Mesendoderm (in vitro differentiated cells): Measurements from ENCODE around the gene TMEM8B.

Source experiments
- DNase-seq: peaks from one replicate; pipeline ENCODE4 v3.0.0; 2013
- H2AK5ac ChIP-seq: 2 replicates; pipeline ENCODE4 v1.6.1; 2013; ENCODE audit warnings: low read length, inconsistent platforms
- H2BK120ac ChIP-seq: 2 replicates; pipeline ENCODE4 v1.6.1; 2013; ENCODE audit warnings: low read depth, mild to moderate bottlenecking, low read length, moderate library complexity, mixed read lengths
- H2BK15ac ChIP-seq: replicated peaks from 2 replicates; pipeline ENCODE4 v1.6.1; 2013; ENCODE audit warnings: low read depth, mild to moderate bottlenecking, moderate library complexity
- H2BK5ac ChIP-seq: 2 replicates; pipeline ENCODE4 v1.6.1; 2013; ENCODE audit warnings: low read length, inconsistent platforms
- H3K18ac ChIP-seq: 2 replicates; pipeline ENCODE4 v1.6.1; 2013; ENCODE audit warnings: mild to moderate bottlenecking, low read length, mixed read lengths
- H3K23ac ChIP-seq: one replicate; pipeline ENCODE4 v1.6.1; 2013; ENCODE audit warnings: low read length
- H3K27ac ChIP-seq: 2 replicates; pipeline ENCODE4 v1.5.1; 2013; ENCODE audit warnings: low read depth, mild to moderate bottlenecking, inconsistent platforms, low read length, moderate library complexity
- H3K27me3 ChIP-seq: 2 replicates; pipeline ENCODE4 v1.6.1; 2013; ENCODE audit warnings: low read length, control low read depth, mild to moderate bottlenecking, inconsistent platforms; ENCODE audit not compliant: insufficient read depth, poor library complexity
- H3K36me3 ChIP-seq: 2 replicates; pipeline ENCODE4 v1.6.1; 2013; ENCODE audit warnings: low read length, inconsistent platforms; ENCODE audit not compliant: control insufficient read depth, insufficient read depth
- H3K4ac ChIP-seq: one replicate; pipeline ENCODE4 v1.6.1; 2013; ENCODE audit warnings: low read depth, mild to moderate bottlenecking, low read length, moderate library complexity
- H3K4me1 ChIP-seq: 2 replicates; pipeline ENCODE4 v1.6.1; 2013; ENCODE audit warnings: low read depth, low read length, inconsistent platforms; ENCODE audit not compliant: control insufficient read depth
- H3K4me2 ChIP-seq: 2 replicates; pipeline ENCODE4 v1.6.1; 2013; ENCODE audit warnings: low read length
- H3K4me3 ChIP-seq: 2 replicates; pipeline ENCODE4 v1.5.1; 2013; ENCODE audit warnings: mild to moderate bottlenecking, low read length
- H3K56ac ChIP-seq: one replicate; pipeline ENCODE4 v1.6.1; 2013; ENCODE audit warnings: low read length
- H3K79me1 ChIP-seq: 2 replicates; pipeline ENCODE4 v1.6.1; 2013; ENCODE audit warnings: low read length, inconsistent platforms
- H3K79me2 ChIP-seq: 2 replicates; pipeline ENCODE4 v1.6.1; 2013; ENCODE audit warnings: mild to moderate bottlenecking, low read length; ENCODE audit not compliant: control insufficient read depth, insufficient read depth
- H3K9ac ChIP-seq: 2 replicates; pipeline ENCODE4 v1.6.1; 2013; ENCODE audit warnings: low read length, inconsistent platforms
- H4K5ac ChIP-seq: one replicate; pipeline ENCODE4 v1.6.1; 2013; ENCODE audit warnings: low read length
- H4K8ac ChIP-seq: one replicate; pipeline ENCODE4 v1.6.1; 2013; ENCODE audit warnings: low read depth, mild to moderate bottlenecking, control low read depth, low read length, moderate library complexity
- WGBS: extraction: QIAGEN DNeasy Blood & Tissue Kit; methylation state at CpG from one replicate; pipeline ENCODE4 v1.1.7; 2013; ENCODE audit warnings: low lambda C conversion rate, missing lambda C conversion rate; ENCODE audit not compliant: insufficient coverage; ENCODE audit errors: extremely low coverage; 5-methylcytosine and 5-hydroxymethylcytosine counted together

Gene TMEM8B

DNA sequence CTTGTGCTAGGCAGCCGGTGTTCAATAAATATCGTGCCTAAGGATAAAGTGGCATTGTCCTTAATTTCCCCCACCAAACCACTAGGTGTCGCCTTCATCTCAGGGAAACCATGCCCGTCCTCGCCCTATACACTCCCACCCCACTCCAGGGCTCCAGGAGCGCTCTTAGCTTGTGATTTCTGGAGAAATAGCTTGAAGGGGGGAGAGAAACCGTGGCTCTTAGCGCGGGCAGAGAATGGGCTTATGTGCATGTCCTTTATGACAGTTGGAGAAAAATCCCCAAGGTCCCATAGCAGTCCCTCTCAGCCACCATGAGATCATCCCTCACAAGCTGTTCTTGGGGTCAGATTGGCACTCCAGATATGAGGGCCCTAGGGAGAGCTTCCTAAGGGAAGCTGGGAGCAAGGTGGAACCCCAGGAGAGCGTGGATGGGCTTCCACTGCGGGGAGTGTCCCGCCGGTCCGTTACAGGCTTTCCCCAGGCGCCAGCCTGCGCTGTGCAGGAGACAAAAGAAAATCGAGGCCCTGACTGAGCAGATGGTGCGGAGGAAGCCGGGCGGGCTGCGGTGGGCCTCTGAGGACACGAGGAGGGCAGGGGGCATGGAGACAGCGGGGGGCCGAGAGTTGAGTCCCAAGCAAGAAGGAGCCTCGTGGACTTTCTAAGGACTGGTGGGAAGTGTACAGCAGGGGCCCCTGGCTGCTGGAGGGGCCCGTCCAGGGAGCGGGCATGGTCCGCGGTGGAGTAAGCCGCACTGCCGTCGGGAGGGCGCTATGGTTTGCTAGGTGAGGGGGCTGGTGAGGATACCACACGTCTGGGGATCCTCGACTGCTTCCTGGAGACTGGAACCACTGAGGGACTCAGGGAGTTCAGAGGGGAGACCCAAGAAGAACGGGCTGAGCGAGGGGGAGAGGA, 38.4 kb upstream of the TMEM8B start:
- H3K27ac ChIP-seq, result no peak overlapping the region
- no peak overlapping the region for H2BK15ac ChIP-seq
- H2AK5ac ChIP-seq, result no peak overlapping the region
- peak overlapping the region; percentile 89 for H3K4ac ChIP-seq
- H2BK120ac ChIP-seq, result peak overlapping the region; percentile 11
- peaks cover 2% of the 10 kb centered on the region for H3K4me1 ChIP-seq
- peak overlapping the region; percentile 66 for H3K4me2 ChIP-seq
- H3K79me2 ChIP-seq, result peaks cover 3% of the 10 kb centered on the region
- no peak overlapping the region for H4K8ac ChIP-seq
- no peaks in the 10 kb centered on the region for H3K27me3 ChIP-seq
- no peak overlapping the region for H3K4me3 ChIP-seq
- H3K56ac ChIP-seq, result peak overlapping the region; percentile 95
- peak overlapping the region; percentile 97 for H3K18ac ChIP-seq
- H4K5ac ChIP-seq, result no peak overlapping the region
- no peaks in the 10 kb centered on the region for H3K36me3 ChIP-seq
- WGBS, result no CpG with 5 or more reads among the region's 37 CpGs
- no peak overlapping the region for H3K23ac ChIP-seq
- H3K79me1 ChIP-seq, result peaks cover 5% of the 10 kb centered on the region
- H2BK5ac ChIP-seq, result no peak overlapping the region
- DNase-seq, result peak; percentile 91
- H3K9ac ChIP-seq, result peak overlapping the region; percentile 79

DNA sequence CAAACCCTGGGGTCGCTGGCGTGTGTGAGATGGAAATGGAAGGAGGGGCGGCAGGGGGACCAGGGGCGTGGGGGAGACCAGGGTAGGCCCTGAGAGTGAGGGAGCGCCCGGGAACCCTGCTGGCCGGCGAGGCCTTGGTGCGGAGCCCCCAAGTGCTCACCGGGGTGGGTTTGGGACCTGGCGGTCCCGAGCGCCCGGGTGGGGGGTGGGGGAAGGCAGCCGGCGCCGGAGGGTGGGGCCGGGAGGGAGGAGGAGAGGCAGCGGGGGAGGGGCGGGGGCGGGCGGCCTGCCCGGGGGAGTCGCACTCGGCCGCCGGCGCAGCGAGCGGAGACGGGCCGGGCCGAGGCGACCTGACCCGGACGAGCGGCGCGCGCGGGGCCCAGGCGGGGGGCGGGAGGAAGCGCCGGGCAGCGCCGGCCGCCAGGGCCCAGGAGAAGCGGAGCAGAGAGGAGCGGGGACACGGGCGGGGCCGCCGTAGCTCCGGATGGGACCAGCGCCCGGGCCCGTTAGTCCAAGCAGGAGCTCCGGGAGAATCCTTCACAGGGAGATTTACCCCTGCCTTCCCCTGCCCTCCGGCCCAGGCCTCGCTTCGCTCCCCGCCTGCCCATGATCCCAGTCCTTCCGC, 37.6 kb upstream of the TMEM8B start, which contains the start of gene NPR2:
Gene NPR2 (plus strand): TSS at position 295 of the 625 bp plus-strand sequence. CDS start 818 bp downstream, outside the sequence.
- Histone ChIP-seq H2BK5ac (no peak within 1 kb of the TSS), H4K8ac (no peak within 1 kb of the TSS), H3K18ac (peak within 1 kb of the TSS; percentile 97), H3K27me3 (no peaks in the 10 kb centered on the region), H3K27ac (no peak within 1 kb of the TSS), H3K4me2 (peak within 1 kb of the TSS; percentile 70), H3K36me3 (no peaks in the 10 kb centered on the region), H2AK5ac (no peak within 1 kb of the TSS), H3K4ac (peak within 1 kb of the TSS; percentile 89), H3K79me2 (peaks cover 3% of the 10 kb centered on the region), H3K23ac (peak within 1 kb of the TSS; percentile 89), H3K4me3 (peak within 1 kb of the TSS; percentile 52), H4K5ac (no peak within 1 kb of the TSS), H3K79me1 (peaks cover 5% of the 10 kb centered on the region), H3K9ac (peak within 1 kb of the TSS; percentile 84), H3K56ac (peak within 1 kb of the TSS; percentile 95), H2BK15ac (no peak within 1 kb of the TSS), H2BK120ac (peak within 1 kb of the TSS; percentile 11), H3K4me1 (peaks cover 3% of the 10 kb centered on the region)
- DNase-seq, result peak; percentile 43
- no CpG with 5 or more reads among the region's 64 CpGs for WGBS

DNA sequence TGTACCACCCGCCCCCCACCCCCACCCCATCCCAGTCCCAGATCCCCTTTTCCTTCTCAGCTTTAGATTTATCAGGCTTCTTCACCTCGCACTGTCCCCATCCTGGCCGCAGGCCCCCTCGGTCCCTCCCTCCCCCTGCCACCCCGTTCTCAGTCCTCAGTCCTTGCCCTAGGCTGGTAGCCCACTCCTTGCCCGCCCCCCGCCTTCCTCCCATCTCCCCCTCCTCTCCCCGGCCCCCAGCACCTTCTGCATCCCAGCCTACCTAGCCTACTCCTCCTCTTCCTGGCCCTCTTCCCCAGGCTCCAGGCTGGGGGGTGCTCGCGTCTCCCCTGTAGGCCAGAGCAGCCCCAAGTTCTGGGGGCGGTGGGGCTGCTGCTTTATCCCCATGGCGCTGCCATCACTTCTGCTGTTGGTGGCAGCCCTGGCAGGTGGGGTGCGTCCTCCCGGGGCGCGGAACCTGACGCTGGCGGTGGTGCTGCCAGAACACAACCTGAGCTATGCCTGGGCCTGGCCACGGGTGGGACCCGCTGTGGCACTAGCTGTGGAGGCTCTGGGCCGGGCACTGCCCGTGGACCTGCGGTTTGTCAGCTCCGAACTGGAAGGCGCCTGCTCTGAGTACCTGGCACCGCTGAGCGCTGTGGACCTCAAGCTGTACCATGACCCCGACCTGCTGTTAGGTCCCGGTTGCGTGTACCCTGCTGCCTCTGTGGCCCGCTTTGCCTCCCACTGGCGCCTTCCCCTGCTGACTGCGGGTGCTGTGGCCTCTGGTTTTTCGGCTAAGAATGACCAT, 36.8 kb upstream of the TMEM8B start:
- H3K27ac ChIP-seq, result no peak overlapping the region
- no peak overlapping the region for H3K4me3 ChIP-seq
- no peak overlapping the region for H3K9ac ChIP-seq
- H4K8ac ChIP-seq, result no peak overlapping the region
- H3K27me3 ChIP-seq, result no peaks in the 10 kb centered on the region
- H3K79me2 ChIP-seq, result peaks cover 3% of the 10 kb centered on the region
- H3K4ac ChIP-seq, result peak overlapping the region; percentile 89
- no peaks in the 10 kb centered on the region for H3K36me3 ChIP-seq
- no peak overlapping the region for H2AK5ac ChIP-seq
- H2BK5ac ChIP-seq, result no peak overlapping the region
- H3K56ac ChIP-seq, result peak overlapping the region; percentile 94
- H2BK15ac ChIP-seq, result no peak overlapping the region
- H3K18ac ChIP-seq, result peak overlapping the region; percentile 97
- peaks cover 5% of the 10 kb centered on the region for H3K79me1 ChIP-seq
- DNase-seq, result no peak
- no peak overlapping the region for H4K5ac ChIP-seq
- H3K4me2 ChIP-seq, result no peak overlapping the region
- H3K4me1 ChIP-seq, result peaks cover 6% of the 10 kb centered on the region
- no peak overlapping the region for H2BK120ac ChIP-seq
- peak overlapping the region; percentile 89 for H3K23ac ChIP-seq
- no CpG with 5 or more reads among the region's 34 CpGs for WGBS

DNA sequence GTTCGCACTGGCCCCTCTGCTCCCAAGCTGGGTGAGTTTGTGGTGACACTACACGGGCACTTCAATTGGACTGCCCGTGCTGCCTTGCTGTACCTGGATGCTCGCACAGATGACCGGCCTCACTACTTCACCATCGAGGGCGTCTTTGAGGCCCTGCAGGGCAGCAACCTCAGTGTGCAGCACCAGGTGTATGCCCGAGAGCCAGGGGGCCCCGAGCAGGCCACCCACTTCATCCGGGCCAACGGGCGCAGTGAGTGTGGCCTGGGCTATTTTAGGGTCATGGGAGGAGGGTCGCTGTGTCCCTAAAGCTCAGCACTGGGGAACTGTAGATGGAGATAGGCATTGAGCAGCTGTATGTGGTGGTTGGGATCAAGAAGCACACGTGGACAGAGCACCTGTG, 36.2 kb upstream of the TMEM8B start:
- Histone ChIP-seq H2BK5ac (no peak overlapping the region), H3K4me1 (peaks cover 6% of the 10 kb centered on the region), H3K27me3 (no peaks in the 10 kb centered on the region), H3K27ac (no peak overlapping the region), H3K4me3 (no peak overlapping the region), H3K56ac (peak overlapping the region; percentile 67), H3K18ac (no peak overlapping the region), H2AK5ac (no peak overlapping the region), H3K79me2 (peaks cover 3% of the 10 kb centered on the region), H3K4me2 (no peak overlapping the region), H3K4ac (no peak overlapping the region), H3K36me3 (no peaks in the 10 kb centered on the region), H3K79me1 (peaks cover 5% of the 10 kb centered on the region), H2BK120ac (no peak overlapping the region), H3K23ac (no peak overlapping the region), H4K8ac (no peak overlapping the region), H4K5ac (no peak overlapping the region), H2BK15ac (no peak overlapping the region), H3K9ac (peak overlapping the region; percentile 21)
- WGBS, result no CpG with 5 or more reads among the region's 14 CpGs
- no peak for DNase-seq

DNA sequence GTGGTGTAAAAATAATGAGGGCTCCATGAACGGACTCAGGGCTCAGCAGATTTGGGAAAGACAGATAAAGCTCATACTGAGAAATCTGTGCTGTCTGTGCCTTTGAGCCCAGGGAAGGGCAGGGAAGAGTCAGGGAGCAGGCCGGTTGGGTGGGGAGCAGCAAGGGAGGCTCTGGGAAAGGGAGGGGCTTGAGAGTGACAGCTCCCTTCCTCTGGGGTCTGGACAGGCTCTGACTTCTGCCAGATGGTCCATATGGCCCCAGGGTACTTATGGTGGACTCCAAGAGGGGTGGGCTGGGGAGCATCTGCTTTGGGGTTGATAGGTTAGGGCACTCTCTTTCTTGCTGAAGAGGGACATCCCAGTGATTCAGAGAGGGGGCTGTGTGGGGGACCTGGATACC, 35.6 kb upstream of the TMEM8B start:
- Histone ChIP-seq H3K4me3 (no peak overlapping the region), H2BK120ac (no peak overlapping the region), H3K27ac (no peak overlapping the region), H4K5ac (no peak overlapping the region), H2BK15ac (no peak overlapping the region), H3K18ac (no peak overlapping the region), H2BK5ac (no peak overlapping the region), H3K4ac (no peak overlapping the region), H3K36me3 (no peaks in the 10 kb centered on the region), H3K56ac (peak overlapping the region; percentile 49), H3K4me1 (peaks cover 6% of the 10 kb centered on the region), H3K27me3 (no peaks in the 10 kb centered on the region), H3K4me2 (no peak overlapping the region), H3K79me1 (peaks cover 5% of the 10 kb centered on the region), H3K23ac (no peak overlapping the region), H3K9ac (no peak overlapping the region), H2AK5ac (no peak overlapping the region), H4K8ac (no peak overlapping the region), H3K79me2 (peaks cover 3% of the 10 kb centered on the region)
- WGBS, result no CpG with 5 or more reads among the region's 2 CpGs
- no peak for DNase-seq
